GM23338 (cell line): Measurements from ENCODE around the gene PSG2.
"Not testable (repeated sequence)": the region's sequence is repeated elsewhere in the genome, so short reads cannot be mapped to it uniquely, and the experiment has no call there.

Source experiments
- CTCF ChIP-seq, 2 experiments: fragments of 200-600 bp in 1 of 2; sonication (generic) in 1 of 2; conservative IDR thresholded peaks; 2 replicates each; pipeline versions ENCODE4 v1.5.1 to v1.6.1; 2016 to 2017; ENCODE audit warnings: antibody characterized with exemption in 2 of 2, low read depth in 2 of 2, mild to moderate bottlenecking in 2 of 2, moderate library complexity in 1 of 2
- ETS1 ChIP-seq: IDR thresholded peaks from 2 replicates; pipeline ENCODE4 v1.6.1; 2016; ENCODE audit warnings: antibody characterized with exemption
- EZH2phosphoT487 ChIP-seq: fragments of 200-600 bp; sonication (generic); IDR thresholded peaks from one replicate; pipeline ENCODE4 v1.8.1; 2018; ENCODE audit warnings: antibody characterized with exemption; ENCODE audit not compliant: unreplicated experiment
- JUNB ChIP-seq: IDR thresholded peaks from one replicate; pipeline ENCODE4 v1.6.1; 2016; ENCODE audit warnings: antibody characterized with exemption; ENCODE audit not compliant: unreplicated experiment
- NANOG ChIP-seq: IDR thresholded peaks from 2 replicates; pipeline ENCODE4 v1.6.1; 2016; ENCODE audit warnings: antibody characterized with exemption, borderline replicate concordance
- POLR2AphosphoS5 ChIP-seq: IDR thresholded peaks from 2 replicates; pipeline ENCODE4 v1.6.1; 2016; ENCODE audit warnings: antibody characterized with exemption, low read depth
- REST ChIP-seq: IDR thresholded peaks from one replicate; pipeline ENCODE4 v1.6.1; 2018; ENCODE audit warnings: antibody characterized with exemption; ENCODE audit not compliant: unreplicated experiment

DNA sequence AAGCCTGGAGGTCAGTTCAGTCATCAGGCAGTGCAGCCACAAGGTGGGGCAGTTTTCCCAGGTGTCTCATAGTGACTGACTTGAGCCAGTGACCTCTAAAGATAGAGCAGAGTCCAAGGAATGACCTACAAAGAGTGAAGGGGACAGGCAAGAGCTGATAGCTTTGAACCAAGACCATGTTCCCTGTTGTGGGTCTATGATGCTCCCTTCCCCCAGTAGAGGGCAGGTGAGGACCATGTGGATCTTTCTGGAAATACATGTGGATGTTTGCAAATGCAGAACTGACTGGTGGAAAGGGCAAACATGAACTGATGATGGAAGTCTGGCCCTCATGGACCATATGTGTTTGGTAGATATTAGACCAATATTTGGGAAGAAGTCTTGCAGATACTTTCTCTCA, 62.9 kb downstream of the PSG2 start:
- peak; percentile 32 to 35; a peak in 3 of 4 replicates for TF ChIP-seq CTCF (conservative IDR thresholded peaks at IDR 0.05; ENCODE audit: low read depth in 2 of 2)
- TF ChIP-seq JUNB, ETS1, NANOG, EZH2phosphoT487, POLR2AphosphoS5, REST: not testable (repeated sequence)
